ENCODE data around the gene ZC3H7B. TPM values are rescaled to one million over a fixed set of nuclear protein-coding genes. Genes with fewer than 3 reads are reported as not detected.

ZC3H7B gene
- polyA plus RNA-seq, 2 of the 4 experiments (the other 2 are of a cell fraction) = 12.4 to 22.8 TPM

DNA sequence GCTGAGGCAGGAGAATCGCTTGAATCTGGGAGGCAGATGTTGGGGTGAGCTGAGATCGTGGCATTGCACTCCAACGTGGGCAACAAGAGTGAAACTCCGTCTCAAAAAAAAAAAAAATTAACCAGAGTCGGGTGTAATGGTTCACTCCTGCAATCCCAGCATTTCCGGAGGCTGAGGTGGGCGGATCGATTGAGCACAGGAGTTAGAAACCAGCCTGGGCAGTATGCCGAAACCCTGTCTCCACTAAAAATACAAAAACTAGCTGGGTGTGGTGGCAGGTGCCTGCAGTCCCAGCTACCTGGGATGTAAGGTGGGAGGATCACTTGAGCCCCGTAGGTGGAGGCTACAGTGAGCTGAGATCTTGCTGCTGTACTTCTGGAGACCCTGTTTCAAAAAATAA lies 16.9 kb upstream of the ZC3H7B start:
- Histone ChIP-seq H3K9me3 (no peaks in the 10 kb centered on the region), H3K4me2 (peak overlapping the region; percentile 88), H3K4me3 (peak overlapping the region; percentile 97; the same call in 2 of the 3 replicates), H3K4me1 (peaks cover 36% of the 10 kb centered on the region), H3K27ac (peak overlapping the region in 1 of 2 experiments; percentile 92; a peak in 1 of 6 replicates)
- WGBS (ENCODE audit: missing lambda C conversion rate) = 91% methylated on average over 10 of the region's 10 CpGs
- ChIA-PET CTCF (no interaction called here), POLR2A (no interaction called here)
- DNase-seq (ENCODE audit: low read depth in 1 of 2, low spot score in 1 of 2) (no peak), FAIRE-seq (no peak), ATAC-seq (no peak)
- TF ChIP-seq GATA3 (IDR thresholded peaks at IDR 0.05; ENCODE audit: borderline replicate concordance) (no peak), NPAS2 (CRISPR knock-in tag; IDR thresholded peaks at IDR 0.05; ENCODE audit: borderline replicate concordance) (no peak), MYC (IDR thresholded peaks at IDR 0.05; ENCODE audit: borderline replicate concordance, low read length) (no peak), POLR2AphosphoS2 (conservative IDR thresholded peaks at IDR 0.05; ENCODE audit: low read length) (no peak), TFCP2L1 (CRISPR knock-in tag; IDR thresholded peaks at IDR 0.05) (no peak), HEYL (CRISPR knock-in tag; IDR thresholded peaks at IDR 0.05) (no peak), ZNF302 (CRISPR knock-in tag; IDR thresholded peaks at IDR 0.05) (no peak), RCOR1 (IDR thresholded peaks at IDR 0.05; ENCODE audit: low read depth, low read length) (no peak), POLR2A (IDR thresholded peaks at IDR 0.05; ENCODE audit: low read length) (no peak), CBX2 (IDR thresholded peaks at IDR 0.05; ENCODE audit: borderline replicate concordance, low read depth) (no peak), CHD4 (IDR thresholded peaks at IDR 0.05; ENCODE audit: borderline replicate concordance) (no peak), NFE2L2 (conservative IDR thresholded peaks at IDR 0.05; ENCODE audit: low read length) (no peak), FOSB (CRISPR knock-in tag; IDR thresholded peaks at IDR 0.05) (no peak), HOXA7 (CRISPR knock-in tag; IDR thresholded peaks at IDR 0.05) (no peak)
- TF ChIP-seq, protein P1, sequence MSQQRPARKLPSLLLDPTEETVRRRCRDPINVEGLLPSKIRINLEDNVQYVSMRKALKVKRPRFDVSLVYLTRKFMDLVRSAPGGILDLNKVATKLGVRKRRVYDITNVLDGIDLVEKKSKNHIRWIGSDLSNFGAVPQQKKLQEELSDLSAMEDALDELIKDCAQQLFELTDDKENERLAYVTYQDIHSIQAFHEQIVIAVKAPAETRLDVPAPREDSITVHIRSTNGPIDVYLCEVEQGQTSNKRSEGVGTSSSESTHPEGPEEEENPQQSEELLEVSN (IDR thresholded peaks at IDR 0.05; ENCODE audit: borderline replicate concordance, low read depth) = no peak
- TF ChIP-seq, protein P2, sequence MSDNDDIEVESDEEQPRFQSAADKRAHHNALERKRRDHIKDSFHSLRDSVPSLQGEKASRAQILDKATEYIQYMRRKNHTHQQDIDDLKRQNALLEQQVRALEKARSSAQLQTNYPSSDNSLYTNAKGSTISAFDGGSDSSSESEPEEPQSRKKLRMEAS (IDR thresholded peaks at IDR 0.05) = no peak

DNA sequence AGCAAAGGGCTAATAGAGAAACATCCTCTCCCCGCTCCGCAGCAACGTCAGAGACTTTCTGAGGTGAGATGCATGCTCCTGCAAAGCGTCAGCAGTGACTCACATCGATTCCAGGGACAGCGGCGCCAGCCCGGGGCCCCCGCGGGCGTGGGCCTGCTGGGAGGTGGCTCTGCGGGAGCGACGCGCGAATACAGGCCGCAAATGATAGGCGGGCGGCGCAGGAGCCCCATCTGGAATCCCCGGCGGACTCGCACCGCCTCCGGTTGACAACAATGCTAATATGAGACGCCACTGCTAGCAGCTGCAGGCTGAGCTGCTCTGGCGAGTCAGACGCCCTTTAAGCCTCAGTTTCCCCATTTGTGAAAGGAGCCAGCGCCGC lies 15.9 kb upstream of the ZC3H7B start:
- Histone ChIP-seq H3K4me1 (peaks cover 46% of the 10 kb centered on the region), H3K4me3 (peak overlapping the region; percentile 97), H3K27ac (peak overlapping the region; percentile 92 to 93), H3K9me3 (no peaks in the 10 kb centered on the region), H3K4me2 (peak overlapping the region; percentile 88)
- WGBS (ENCODE audit: missing lambda C conversion rate) = 3% methylated on average over 6 of the region's 30 CpGs
- ATAC-seq (peak; percentile 49 to 58), DNase-seq (ENCODE audit: low read depth in 1 of 2, low spot score in 1 of 2) (peak in 1 of 2 experiments; percentile 61), FAIRE-seq (no peak)
- no peak for TF ChIP-seq ESRRA (IDR thresholded peaks at IDR 0.05; ENCODE audit: borderline replicate concordance, low read length)
- TF ChIP-seq, protein P3, sequence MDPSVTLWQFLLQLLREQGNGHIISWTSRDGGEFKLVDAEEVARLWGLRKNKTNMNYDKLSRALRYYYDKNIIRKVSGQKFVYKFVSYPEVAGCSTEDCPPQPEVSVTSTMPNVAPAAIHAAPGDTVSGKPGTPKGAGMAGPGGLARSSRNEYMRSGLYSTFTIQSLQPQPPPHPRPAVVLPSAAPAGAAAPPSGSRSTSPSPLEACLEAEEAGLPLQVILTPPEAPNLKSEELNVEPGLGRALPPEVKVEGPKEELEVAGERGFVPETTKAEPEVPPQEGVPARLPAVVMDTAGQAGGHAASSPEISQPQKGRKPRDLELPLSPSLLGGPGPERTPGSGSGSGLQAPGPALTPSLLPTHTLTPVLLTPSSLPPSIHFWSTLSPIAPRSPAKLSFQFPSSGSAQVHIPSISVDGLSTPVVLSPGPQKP (IDR thresholded peaks at IDR 0.05; ENCODE audit: low read depth, low read length) = no peak
- TF ChIP-seq HEYL (CRISPR knock-in tag; IDR thresholded peaks at IDR 0.05) = no peak
- no peak for TF ChIP-seq PHF8 (IDR thresholded peaks at IDR 0.05; ENCODE audit: borderline replicate concordance, low read depth)
- TF ChIP-seq KDM1A (IDR thresholded peaks at IDR 0.05; ENCODE audit: low read depth) = no peak
- TF ChIP-seq FOSL2 (IDR thresholded peaks at IDR 0.05) = no peak
- TF ChIP-seq FOSL2 (CRISPR knock-in tag; IDR thresholded peaks at IDR 0.05) = peak; percentile 65
- POLR2A ChIA-PET = interaction anchor here (1.2 kb wide), 1 partner anchor 96 kb away, joined by 4 read pairs; the partner anchor contains the start of gene TEF
- CTCF ChIA-PET = interaction anchor here (1.7 kb wide), 1 partner anchor 16 kb away, joined by 6 read pairs; the partner anchor contains the start of gene ZC3H7B

Data from A549 (cell line).